ENCODE measurements around the gene GPC5.

DNA sequence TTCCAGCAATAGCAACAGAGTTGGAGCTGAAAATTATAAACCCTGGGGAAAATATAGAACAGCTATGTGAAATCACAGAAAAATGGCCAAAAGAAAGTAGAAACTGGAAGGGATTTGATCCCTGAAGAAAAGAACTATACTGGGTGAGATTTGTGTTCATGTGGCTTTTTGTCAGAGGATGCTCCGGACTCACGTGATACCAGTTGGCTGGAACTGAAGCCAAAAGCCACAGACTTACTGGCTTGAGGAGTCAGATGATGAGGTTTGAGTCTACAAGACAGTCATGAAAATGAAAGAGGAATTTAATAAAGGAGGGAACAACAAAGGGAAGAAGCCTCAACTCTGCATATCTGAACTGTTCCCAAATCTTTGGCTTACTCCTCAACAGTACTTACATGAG, 427.1 kb downstream of the GPC5 start:
- no peak for TF ChIP-seq EZH2 (IDR thresholded peaks at IDR 0.05; ENCODE audit: borderline replicate concordance, low read depth, low read length, severe bottlenecking)
- TF ChIP-seq, protein P1, sequence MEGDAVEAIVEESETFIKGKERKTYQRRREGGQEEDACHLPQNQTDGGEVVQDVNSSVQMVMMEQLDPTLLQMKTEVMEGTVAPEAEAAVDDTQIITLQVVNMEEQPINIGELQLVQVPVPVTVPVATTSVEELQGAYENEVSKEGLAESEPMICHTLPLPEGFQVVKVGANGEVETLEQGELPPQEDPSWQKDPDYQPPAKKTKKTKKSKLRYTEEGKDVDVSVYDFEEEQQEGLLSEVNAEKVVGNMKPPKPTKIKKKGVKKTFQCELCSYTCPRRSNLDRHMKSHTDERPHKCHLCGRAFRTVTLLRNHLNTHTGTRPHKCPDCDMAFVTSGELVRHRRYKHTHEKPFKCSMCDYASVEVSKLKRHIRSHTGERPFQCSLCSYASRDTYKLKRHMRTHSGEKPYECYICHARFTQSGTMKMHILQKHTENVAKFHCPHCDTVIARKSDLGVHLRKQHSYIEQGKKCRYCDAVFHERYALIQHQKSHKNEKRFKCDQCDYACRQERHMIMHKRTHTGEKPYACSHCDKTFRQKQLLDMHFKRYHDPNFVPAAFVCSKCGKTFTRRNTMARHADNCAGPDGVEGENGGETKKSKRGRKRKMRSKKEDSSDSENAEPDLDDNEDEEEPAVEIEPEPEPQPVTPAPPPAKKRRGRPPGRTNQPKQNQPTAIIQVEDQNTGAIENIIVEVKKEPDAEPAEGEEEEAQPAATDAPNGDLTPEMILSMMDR (IDR thresholded peaks at IDR 0.05; ENCODE audit: extremely low read depth in 1 of 2, insufficient read depth in 1 of 2, low read depth in 1 of 2, low read length in 2 of 2), result no peak
- TF ChIP-seq POLR2A (IDR thresholded peaks at IDR 0.05; ENCODE audit: low read depth, low read length), result no peak
- TF ChIP-seq POLR2AphosphoS5 (IDR thresholded peaks at IDR 0.05; ENCODE audit: insufficient read depth, low read depth, low read length), result no peak

Data from endothelial cell of umbilical vein (primary cell).